Measurements from ENCODE around the gene ITGA5. TPM values are rescaled to one million over a fixed set of nuclear protein-coding genes. Genes with fewer than 3 reads are reported as not detected.

The ITGA5 gene
- total and polyA plus RNA-seq, 12 donors, result 15.7 to 141 (median 72.2) TPM

DNA sequence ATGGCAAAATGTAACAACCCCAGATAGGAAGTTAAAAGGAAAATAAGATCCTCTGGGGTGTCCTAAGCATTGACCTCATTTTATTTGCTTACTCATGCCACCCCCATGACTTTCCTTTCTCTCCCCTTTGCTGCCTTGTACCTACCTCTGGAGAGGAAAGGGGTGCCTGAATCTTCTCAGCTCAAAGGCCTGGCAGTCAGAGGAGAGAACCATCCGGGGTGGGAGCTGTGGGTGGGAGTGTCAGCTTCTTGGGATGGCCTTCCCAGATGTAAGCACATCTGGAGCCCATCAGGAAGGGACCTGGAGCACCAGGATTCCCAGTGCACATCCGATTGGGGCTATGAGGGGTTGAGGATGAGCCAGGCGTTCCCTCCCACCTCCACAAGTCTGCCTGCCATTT, 5.2 kb upstream of the ITGA5 start:
- H3K4me1 ChIP-seq (replicated peaks in 1 of 2), result peaks cover 22 to 40% of the 10 kb centered on the region in 2 donors
- DNase-seq, result no peak
- no peaks in the 10 kb centered on the region for H3K27me3 ChIP-seq
- intact Hi-C loops (cut with DNase I), result no loop called here
- no peaks in the 10 kb centered on the region for H3K36me3 ChIP-seq (replicated peaks in 1 of 2)
- 68 to 90% (median 76%) methylated on average over 2 to 3 of the region's 3 CpGs for WGBS, 4 donors
- no peak overlapping the region for H3K27ac ChIP-seq
- TF ChIP-seq, protein P1, sequence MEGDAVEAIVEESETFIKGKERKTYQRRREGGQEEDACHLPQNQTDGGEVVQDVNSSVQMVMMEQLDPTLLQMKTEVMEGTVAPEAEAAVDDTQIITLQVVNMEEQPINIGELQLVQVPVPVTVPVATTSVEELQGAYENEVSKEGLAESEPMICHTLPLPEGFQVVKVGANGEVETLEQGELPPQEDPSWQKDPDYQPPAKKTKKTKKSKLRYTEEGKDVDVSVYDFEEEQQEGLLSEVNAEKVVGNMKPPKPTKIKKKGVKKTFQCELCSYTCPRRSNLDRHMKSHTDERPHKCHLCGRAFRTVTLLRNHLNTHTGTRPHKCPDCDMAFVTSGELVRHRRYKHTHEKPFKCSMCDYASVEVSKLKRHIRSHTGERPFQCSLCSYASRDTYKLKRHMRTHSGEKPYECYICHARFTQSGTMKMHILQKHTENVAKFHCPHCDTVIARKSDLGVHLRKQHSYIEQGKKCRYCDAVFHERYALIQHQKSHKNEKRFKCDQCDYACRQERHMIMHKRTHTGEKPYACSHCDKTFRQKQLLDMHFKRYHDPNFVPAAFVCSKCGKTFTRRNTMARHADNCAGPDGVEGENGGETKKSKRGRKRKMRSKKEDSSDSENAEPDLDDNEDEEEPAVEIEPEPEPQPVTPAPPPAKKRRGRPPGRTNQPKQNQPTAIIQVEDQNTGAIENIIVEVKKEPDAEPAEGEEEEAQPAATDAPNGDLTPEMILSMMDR (IDR thresholded peaks at IDR 0.05), result no peak
- TF ChIP-seq POLR2A (IDR thresholded peaks at IDR 0.05), result no peak
- H3K9me3 ChIP-seq (replicated peaks in 1 of 3), result no peaks in the 10 kb centered on the region
- H3K4me3 ChIP-seq, result no peak overlapping the region

DNA sequence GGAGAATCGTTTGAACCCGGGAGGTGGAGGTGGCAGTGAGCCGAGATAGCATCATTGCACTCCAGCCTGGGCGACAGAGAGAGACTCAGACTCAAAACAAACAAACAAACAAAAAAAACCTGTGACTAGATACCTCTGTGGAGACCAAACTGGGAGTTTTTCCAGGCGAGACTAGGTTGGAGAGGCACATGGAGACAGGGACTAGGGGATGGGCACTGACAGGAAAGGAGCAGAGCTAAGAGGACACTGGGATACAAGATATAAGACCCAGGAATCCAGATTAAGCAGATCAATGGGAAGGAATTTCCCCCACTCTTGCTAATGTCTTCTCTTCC, 4.7 kb upstream of the ITGA5 start:
- no peak overlapping the region for H3K27ac ChIP-seq
- H3K9me3 ChIP-seq (replicated peaks in 1 of 3), result no peaks in the 10 kb centered on the region
- no peaks in the 10 kb centered on the region for H3K36me3 ChIP-seq (replicated peaks in 1 of 2)
- intact Hi-C loops (cut with DNase I), result no loop called here
- H3K4me3 ChIP-seq, result no peak overlapping the region
- H3K27me3 ChIP-seq, result no peaks in the 10 kb centered on the region
- DNase-seq, result no peak
- TF ChIP-seq POLR2A (IDR thresholded peaks at IDR 0.05), result no peak
- TF ChIP-seq, protein P1 (IDR thresholded peaks at IDR 0.05), result no peak
- WGBS, 4 donors, result 75 to 87% (median 81%) methylated on average over 5 of the region's 5 CpGs
- H3K4me1 ChIP-seq (replicated peaks in 1 of 2), result peaks cover 22 to 36% of the 10 kb centered on the region in 2 donors

DNA sequence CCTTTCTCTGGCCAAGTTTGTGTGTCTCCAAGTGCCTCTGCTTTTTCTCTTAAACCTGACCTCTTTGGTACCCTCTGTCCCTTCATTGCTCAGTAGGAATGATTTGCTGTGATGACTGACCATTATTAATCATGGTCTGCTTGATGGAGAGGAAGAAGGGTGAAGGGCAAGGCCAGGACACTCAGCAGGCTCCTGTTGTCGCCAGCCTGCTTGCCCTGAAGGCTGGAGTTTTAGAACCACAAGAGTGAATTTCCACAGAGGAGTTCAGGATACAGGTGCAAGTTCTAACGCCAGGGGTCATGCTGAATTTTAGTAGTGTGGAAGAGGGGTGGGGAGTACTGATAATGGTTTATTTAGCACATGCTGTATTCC, 2.8 kb upstream of the ITGA5 start:
- Histone ChIP-seq H3K27ac (peak overlapping the region in 3 of 5 donors; percentile 17 to 68 (median 62)), H3K4me1 (replicated peaks in 1 of 2) (peaks cover 33 to 38% of the 10 kb centered on the region in 2 donors), H3K27me3 (no peaks in the 10 kb centered on the region), H3K4me3 (no peak overlapping the region), H3K36me3 (replicated peaks in 1 of 2) (no peaks in the 10 kb centered on the region), H3K9me3 (replicated peaks in 1 of 3) (no peaks in the 10 kb centered on the region)
- intact Hi-C loops (cut with DNase I), result no loop called here
- no peak for DNase-seq
- 46 to 58% (median 52%) methylated on average over 2 of the region's 2 CpGs for WGBS, 4 donors
- TF ChIP-seq, protein P1 (IDR thresholded peaks at IDR 0.05), result no peak
- no peak for TF ChIP-seq POLR2A (IDR thresholded peaks at IDR 0.05)

DNA sequence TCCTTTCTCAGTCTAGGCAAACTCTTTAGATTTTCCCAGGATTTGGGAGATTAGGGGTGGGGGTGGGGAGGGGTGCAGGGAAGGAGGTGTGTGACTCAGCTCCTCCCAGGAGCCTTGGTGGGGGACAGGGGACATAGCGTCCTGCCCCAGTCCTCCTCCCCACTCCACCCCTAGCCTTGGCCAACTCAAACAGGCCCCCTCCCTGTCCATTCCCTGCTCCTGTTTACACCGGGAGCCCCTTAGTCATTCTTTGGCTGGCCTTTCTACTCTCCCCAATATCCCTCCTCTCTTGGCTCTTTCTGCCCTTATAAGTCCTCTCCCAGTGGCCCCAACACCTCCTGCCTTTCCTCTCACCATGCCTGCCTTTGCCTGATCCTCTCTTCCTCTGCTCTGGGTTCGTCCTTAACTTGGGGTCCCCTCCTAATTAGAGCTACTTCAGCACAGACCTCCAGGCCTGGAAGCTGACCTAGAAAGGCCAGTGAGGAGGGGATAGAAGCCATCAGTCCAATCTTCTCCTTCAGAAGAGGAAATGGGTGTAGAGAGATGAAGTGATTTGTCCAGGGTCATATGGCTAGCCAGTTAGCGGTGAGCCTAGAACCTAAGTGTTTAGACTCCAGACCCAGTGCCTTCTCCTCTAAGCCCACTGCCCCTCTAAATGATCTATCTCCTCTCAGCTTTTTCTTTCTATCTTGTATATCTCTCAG, 2.3 kb upstream of the ITGA5 start:
- peak overlapping the region in 4 of 5 donors; percentile 0 to 68 (median 30) for H3K27ac ChIP-seq
- H3K4me3 ChIP-seq, result no peak overlapping the region
- no peaks in the 10 kb centered on the region for H3K9me3 ChIP-seq (replicated peaks in 1 of 3)
- H3K4me1 ChIP-seq (replicated peaks in 1 of 2), result peaks cover 38 to 43% of the 10 kb centered on the region in 2 donors
- TF ChIP-seq POLR2A (IDR thresholded peaks at IDR 0.05), result peak in 1 of 2 donors; percentile 13
- TF ChIP-seq, protein P1 (IDR thresholded peaks at IDR 0.05), result no peak
- peak in 3 of 7 donors; percentile 50 to 64 (median 52) for DNase-seq
- intact Hi-C loops (cut with DNase I), result no loop called here
- H3K36me3 ChIP-seq (replicated peaks in 1 of 2), result no peaks in the 10 kb centered on the region
- H3K27me3 ChIP-seq, result no peaks in the 10 kb centered on the region
- 43 to 60% (median 53%) methylated on average over 4 of the region's 4 CpGs for WGBS, 4 donors
